GM19043 (cell line): ENCODE measurements around the gene ZNF705A.
"Not testable (repeated sequence)": the region's sequence is repeated elsewhere in the genome, so short reads cannot be mapped to it uniquely, and the experiment has no call there.

Experiments used
- ATAC-seq: cut with Tn5 transposase; IDR thresholded peaks from one replicate; pipeline ENCODE4 v1.9.1; 2021; ENCODE audit warnings: low read depth; ENCODE audit not compliant: unreplicated experiment

ZNF705A gene

DNA sequence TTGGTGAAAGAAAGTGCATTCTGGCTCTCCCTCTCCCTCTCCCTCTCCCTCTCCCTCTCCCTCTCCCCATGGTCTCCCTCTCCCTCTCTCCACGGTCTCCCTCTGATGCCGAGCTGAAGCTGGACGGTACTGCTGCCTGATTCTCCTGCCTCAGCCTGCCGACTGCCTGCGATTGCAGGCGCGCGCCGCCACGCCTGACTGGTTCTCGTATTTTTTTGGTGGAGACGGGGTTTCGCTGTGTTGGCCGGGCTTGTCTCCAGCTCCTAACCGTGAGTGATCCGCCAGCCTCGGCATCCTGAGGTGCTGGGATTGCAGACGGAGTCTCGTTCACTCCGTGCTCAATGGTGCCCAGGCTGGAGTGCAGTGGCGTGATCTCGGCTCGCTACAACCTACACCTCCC lies 26.5 kb downstream of the ZNF705A start:
- not testable (repeated sequence) for ATAC-seq

- ATAC-seq = not testable (repeated sequence)
These were observed 27.4 kb downstream of the ZNF705A start for GRCh38 chr12:8184206-8184605.

DNA sequence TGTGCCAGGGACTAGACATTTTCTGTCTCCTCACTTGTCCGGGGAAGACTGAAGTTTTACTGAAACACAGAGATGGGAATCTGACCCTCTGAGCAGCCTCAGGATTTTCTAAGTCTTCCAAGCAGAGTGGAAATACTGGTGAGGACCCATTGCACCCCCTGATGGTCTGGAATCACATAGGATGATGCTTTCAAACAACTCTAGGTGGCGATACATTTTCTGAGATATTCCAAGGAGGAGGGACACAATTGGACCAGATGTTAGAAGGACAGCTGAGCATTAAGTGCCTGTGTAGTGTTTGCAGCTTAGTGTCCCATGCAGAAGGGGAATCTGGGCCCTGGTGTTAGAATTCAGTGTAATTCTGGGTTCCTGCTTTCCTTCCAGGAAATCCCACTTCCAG lies 31.3 kb downstream of the ZNF705A start:
- ATAC-seq = not testable (repeated sequence)

GRCh38 chr12:8197685-8198308 lies 41.0 kb downstream of the ZNF705A start:
- ATAC-seq = not testable (repeated sequence)

DNA sequence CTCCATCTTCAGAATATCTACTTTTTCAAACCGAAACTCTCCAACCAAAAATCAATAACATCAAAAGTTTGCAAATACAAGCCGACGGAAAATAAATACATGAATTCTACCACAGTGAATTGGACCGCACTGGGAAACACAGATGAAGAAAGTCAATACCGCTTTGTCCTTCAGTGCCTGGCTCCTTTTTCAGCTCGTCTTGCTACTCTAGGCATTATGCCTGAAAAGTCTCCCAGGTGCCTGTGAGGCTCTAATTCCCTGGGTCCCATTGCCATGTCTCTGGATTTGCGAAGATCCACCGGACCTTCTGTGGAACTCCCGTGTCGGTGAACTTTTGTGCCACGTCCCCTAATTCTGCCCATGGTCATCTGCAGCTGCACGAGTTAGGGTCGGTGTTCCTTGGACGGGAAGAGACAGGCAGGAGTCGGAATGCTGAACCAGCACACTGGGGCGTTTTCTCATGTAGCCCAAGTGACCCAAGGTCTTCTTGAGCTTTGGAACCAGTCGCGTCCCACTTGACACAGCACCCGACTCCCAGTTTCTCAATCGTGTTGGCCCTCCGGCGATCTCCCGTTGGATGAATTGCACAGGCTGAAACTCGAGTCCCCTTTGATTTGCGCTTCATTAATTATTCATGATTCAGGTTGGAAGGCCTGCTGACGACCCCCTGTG lies 62.0 kb downstream of the ZNF705A start:
- ATAC-seq = not testable (repeated sequence)

DNA sequence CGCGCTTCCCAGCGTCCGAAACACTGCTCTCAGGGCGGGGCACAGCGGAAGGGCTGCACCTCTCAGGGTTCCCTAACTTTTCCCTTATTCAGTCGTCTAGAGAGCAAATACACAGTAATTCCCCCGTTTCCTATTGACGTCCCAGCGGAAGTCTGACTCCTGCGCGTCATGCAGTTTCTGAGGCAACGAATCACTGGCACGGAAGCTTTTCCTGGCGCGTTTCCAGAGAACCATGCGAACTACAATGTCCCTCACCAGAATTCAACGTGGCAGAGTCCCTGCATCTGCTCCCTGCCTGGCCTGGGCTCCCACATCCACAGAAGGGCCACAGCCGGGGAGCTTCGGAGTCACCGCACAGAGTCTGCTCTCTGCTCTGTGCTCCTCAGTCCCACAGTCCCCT lies 64.6 kb downstream of the ZNF705A start:
- ATAC-seq = not testable (repeated sequence)

GRCh38 chr12:8221844-8222243 lies 65.0 kb downstream of the ZNF705A start:
- not testable (repeated sequence) for ATAC-seq

DNA sequence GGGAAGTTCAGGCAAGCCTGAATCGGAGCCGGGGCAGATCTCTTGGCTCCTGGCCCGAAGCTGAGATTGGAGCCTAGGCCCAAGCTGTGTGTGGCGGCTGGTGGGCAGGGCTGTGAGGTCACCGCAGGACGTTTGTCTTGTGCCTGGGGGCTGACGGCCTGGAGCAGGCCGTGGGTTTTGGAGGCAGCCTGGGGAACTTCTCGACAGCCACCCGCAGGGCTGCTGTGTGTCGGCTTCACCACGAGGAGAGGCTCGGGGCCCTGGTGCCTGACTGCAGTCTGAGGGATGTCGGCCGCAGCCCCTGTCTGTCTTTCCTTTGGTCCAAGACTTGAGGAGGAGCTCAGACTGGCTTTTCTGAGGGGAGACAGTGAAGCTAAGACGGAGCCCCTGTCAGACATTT lies 65.5 kb downstream of the ZNF705A start:
- not testable (repeated sequence) for ATAC-seq

DNA sequence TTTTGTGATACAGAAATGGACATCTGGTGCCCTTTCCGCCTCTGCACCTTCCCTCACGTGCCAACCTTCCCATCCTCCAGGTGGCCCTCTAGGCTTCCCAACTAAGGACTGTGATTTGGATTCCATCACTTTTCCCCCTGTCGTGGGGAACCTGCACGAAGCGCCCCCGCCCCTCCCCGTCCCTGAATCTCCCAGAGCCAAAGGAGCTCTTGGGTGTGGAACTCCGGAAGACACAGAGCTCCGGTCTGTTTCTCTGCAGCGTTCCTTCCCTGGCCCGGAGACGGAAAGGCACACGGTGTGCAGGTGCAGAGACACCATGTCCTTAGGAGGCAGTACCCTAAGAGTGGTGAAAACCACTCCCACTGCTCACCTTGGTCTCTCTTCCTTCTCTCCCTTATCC lies 66.8 kb downstream of the ZNF705A start:
- ATAC-seq = not testable (repeated sequence)

DNA sequence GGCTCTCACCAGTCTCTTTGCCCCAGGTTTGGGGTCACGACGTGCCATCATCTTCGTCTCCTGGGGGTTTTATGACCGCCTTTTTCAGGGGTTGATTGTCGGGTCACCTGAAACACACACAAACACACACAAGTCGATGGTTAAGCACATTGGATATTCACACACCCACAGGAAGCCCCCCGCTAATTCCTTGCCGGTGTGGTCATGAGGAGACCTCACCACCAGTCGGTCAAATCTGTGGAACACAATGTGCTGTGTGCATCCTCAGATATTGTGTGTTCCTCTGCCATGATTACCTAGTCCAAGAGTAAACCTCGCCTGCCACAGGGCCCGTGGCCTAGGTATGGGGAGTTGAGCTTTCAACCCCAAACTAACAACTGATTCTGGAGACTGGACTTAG lies 68.0 kb downstream of the ZNF705A start:
- not testable (repeated sequence) for ATAC-seq

- no peak for ATAC-seq
These were observed 69.5 kb downstream of the ZNF705A start for GRCh38 chr12:8226355-8226754.

GRCh38 chr12:8226992-8227731 lies 70.3 kb downstream of the ZNF705A start, which contains the start of gene FAM90A1:
Gene FAM90A1, minus strand, starts transcription at chr12:8227618. Its CDS starts 2,786 bp downstream, at chr12:8224832.
- ATAC-seq = not testable (repeated sequence)

GRCh38 chr12:8227732-8228077 lies 70.9 kb downstream of the ZNF705A start:
- not testable (repeated sequence) for ATAC-seq

- ATAC-seq = not testable (repeated sequence)
These were observed 71.8 kb downstream of the ZNF705A start for GRCh38 chr12:8228607-8229006.

GRCh38 chr12:8229486-8229885 lies 72.7 kb downstream of the ZNF705A start:
- not testable (repeated sequence) for ATAC-seq
